Parathyroid adenoma (tissue), 2 donors: ENCODE results near the gene ARL2.

ENCODE experiments used
- H2AFZ ChIP-seq: fragments of 300-600 bp; sonication (generic); one replicate; pipeline ENCODE4 v1.7.0; 2017; ENCODE audit warnings: antibody characterized with exemption, mild to moderate bottlenecking
- H3K27ac ChIP-seq: fragments of 300-600 bp; sonication (generic); one replicate; pipeline ENCODE4 v1.7.0; 2017
- H3K27me3 ChIP-seq: fragments of 300-600 bp; sonication (generic); one replicate; pipeline ENCODE4 v1.7.0; 2017; ENCODE audit warnings: low read length; ENCODE audit not compliant: control insufficient read depth, insufficient read depth
- H3K36me3 ChIP-seq: fragments of 300-600 bp; sonication (generic); one replicate; pipeline ENCODE4 v1.7.0; 2017; ENCODE audit warnings: low read length; ENCODE audit not compliant: control insufficient read depth, insufficient read depth
- H3K4me1 ChIP-seq: fragments of 300-600 bp; sonication (generic); one replicate; pipeline ENCODE4 v1.7.0; 2017; ENCODE audit warnings: control low read depth
- H3K4me2 ChIP-seq: fragments of 300-600 bp; sonication (generic); one replicate; pipeline ENCODE4 v1.7.0; 2017; ENCODE audit warnings: low read length
- H3K4me3 ChIP-seq: fragments of 300-600 bp; sonication (generic); one replicate; pipeline ENCODE4 v1.7.0; 2017; ENCODE audit warnings: low read depth, low read length
- H3K79me2 ChIP-seq: fragments of 300-600 bp; sonication (generic); one replicate; pipeline ENCODE4 v1.7.0; 2017; ENCODE audit warnings: control low read depth
- H3K9ac ChIP-seq: fragments of 300-600 bp; sonication (generic); one replicate; pipeline ENCODE4 v1.7.0; 2017; ENCODE audit warnings: mild to moderate bottlenecking
- H3K9me3 ChIP-seq: fragments of 300-600 bp; sonication (generic); one replicate; pipeline ENCODE4 v1.7.0; 2017; ENCODE audit warnings: low read length; ENCODE audit not compliant: control insufficient read depth
- TF ChIP-seq, protein P1 (sequence below): fragments of 300-600 bp; sonication (generic); IDR thresholded peaks from one replicate; pipeline ENCODE4 v1.7.0; 2017; ENCODE audit warnings: antibody characterized with exemption, mild to moderate bottlenecking
- donor health status: primary hyperparathyroidism.

ARL2 gene

DNA sequence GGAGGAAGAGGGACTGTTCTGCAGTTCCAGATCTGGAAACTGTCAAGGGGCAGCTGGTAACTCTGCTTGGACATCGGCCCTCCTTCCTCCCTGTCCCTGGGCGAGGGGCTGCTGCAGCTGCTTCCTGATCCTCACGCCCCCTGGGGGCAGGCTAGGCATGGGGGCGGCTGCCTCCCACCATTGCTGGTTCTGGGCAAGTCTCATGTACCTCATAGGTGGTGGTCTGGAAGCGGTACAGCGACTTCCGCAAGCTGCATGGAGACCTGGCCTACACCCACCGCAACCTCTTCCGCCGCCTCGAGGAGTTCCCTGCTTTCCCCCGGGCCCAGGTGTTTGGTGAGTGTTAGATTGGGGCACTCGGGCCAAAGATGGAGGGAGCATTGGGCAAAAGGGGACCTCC lies 18.3 kb downstream of the ARL2 start:
- no peak overlapping the region for H2AFZ ChIP-seq
- peaks cover 4% of the 10 kb centered on the region for H3K4me1 ChIP-seq
- H3K36me3 ChIP-seq: no peaks in the 10 kb centered on the region
- H3K79me2 ChIP-seq: no peaks in the 10 kb centered on the region
- H3K27ac ChIP-seq: no peak overlapping the region
- no peaks in the 10 kb centered on the region for H3K9me3 ChIP-seq
- no peaks in the 10 kb centered on the region for H3K27me3 ChIP-seq
- no peak overlapping the region for H3K4me3 ChIP-seq
- H3K4me2 ChIP-seq: no peak overlapping the region
- H3K9ac ChIP-seq: no peak overlapping the region
- TF ChIP-seq, protein P1, sequence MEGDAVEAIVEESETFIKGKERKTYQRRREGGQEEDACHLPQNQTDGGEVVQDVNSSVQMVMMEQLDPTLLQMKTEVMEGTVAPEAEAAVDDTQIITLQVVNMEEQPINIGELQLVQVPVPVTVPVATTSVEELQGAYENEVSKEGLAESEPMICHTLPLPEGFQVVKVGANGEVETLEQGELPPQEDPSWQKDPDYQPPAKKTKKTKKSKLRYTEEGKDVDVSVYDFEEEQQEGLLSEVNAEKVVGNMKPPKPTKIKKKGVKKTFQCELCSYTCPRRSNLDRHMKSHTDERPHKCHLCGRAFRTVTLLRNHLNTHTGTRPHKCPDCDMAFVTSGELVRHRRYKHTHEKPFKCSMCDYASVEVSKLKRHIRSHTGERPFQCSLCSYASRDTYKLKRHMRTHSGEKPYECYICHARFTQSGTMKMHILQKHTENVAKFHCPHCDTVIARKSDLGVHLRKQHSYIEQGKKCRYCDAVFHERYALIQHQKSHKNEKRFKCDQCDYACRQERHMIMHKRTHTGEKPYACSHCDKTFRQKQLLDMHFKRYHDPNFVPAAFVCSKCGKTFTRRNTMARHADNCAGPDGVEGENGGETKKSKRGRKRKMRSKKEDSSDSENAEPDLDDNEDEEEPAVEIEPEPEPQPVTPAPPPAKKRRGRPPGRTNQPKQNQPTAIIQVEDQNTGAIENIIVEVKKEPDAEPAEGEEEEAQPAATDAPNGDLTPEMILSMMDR: no peak

DNA sequence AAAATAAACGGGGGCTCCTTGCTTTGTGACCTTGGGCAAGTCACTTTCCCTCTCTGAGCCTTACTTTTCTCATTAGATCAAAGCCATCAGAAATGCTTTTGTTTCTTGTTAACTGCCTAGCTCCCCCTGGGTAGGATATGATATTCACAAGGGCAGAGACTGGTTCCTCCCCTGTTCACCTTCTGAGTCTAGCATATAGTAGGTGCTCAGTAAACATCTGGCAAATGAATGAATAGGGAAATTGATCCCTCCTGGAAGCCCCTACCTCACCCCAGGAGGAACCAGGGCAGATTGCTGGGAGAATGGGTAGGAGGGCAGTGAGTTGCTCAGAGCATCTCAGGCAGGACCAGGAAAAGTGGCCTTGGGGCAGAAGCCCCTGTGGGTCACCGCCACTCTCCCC lies 20.5 kb downstream of the ARL2 start:
- no peaks in the 10 kb centered on the region for H3K4me1 ChIP-seq
- no peak overlapping the region for H3K4me2 ChIP-seq
- no peak overlapping the region for H2AFZ ChIP-seq
- no peak overlapping the region for H3K4me3 ChIP-seq
- H3K9me3 ChIP-seq: no peaks in the 10 kb centered on the region
- no peaks in the 10 kb centered on the region for H3K27me3 ChIP-seq
- H3K36me3 ChIP-seq: no peaks in the 10 kb centered on the region
- no peaks in the 10 kb centered on the region for H3K79me2 ChIP-seq
- no peak overlapping the region for H3K27ac ChIP-seq
- TF ChIP-seq, protein P1: no peak
- H3K9ac ChIP-seq: no peak overlapping the region

DNA sequence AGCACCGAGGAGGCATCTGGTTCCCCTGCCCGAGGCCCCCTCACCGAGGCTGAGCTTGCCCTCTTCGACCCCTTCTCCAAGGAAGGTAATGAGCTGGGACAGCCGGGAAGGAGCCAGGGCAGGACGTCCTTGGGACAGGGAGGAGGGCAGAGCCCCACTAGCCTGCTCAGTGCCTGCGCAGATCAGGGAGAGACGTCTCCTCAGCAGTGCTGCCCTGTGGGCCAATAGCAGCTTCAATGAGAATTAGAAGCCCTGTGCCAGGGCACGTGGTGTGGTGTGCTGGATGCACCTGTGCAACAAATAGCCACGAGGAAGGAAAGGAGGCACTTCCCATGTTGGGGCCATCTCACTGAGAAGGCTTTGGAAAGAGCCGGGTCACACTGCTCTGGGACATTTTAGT lies 21.6 kb downstream of the ARL2 start:
- TF ChIP-seq, protein P1: no peak

DNA sequence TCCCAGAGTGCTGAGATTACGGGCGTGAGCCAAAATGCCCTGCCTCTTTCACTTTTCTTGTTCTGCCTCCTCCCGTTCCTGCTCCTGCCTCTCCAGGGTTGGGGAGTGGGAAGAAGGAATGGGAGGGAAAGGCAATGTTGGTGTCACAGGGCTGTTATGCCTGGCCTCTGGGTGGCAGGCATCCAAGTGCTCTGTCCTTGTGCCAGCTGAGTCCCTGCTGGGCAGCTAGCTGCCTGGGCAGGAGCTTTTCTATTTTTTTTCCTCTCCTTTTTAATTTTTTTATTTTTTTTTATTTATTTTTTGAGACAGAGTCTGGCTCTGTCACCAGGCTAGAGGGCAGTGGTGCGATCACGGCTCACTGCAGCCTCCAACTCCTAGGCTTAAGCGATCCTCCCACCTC lies 23.0 kb downstream of the ARL2 start:
- Histone ChIP-seq H3K79me2 (no peaks in the 10 kb centered on the region), H3K9me3 (no peaks in the 10 kb centered on the region), H3K4me1 (no peaks in the 10 kb centered on the region), H3K27ac (no peak overlapping the region), H3K36me3 (no peaks in the 10 kb centered on the region), H3K9ac (no peak overlapping the region), H3K27me3 (no peaks in the 10 kb centered on the region), H3K4me2 (no peak overlapping the region), H3K4me3 (no peak overlapping the region), H2AFZ (no peak overlapping the region)
- TF ChIP-seq, protein P1: no peak

More for the DNA sequence above, 21.6 kb downstream of the ARL2 start:
- no peaks in the 10 kb centered on the region for H3K4me1 ChIP-seq
- H3K27ac ChIP-seq: no peak overlapping the region
- no peak overlapping the region for H3K4me2 ChIP-seq
- H3K4me3 ChIP-seq: no peak overlapping the region
- no peak overlapping the region for H2AFZ ChIP-seq
- H3K9me3 ChIP-seq: no peaks in the 10 kb centered on the region
- H3K79me2 ChIP-seq: no peaks in the 10 kb centered on the region
- H3K36me3 ChIP-seq: no peaks in the 10 kb centered on the region
- H3K27me3 ChIP-seq: no peaks in the 10 kb centered on the region
- H3K9ac ChIP-seq: no peak overlapping the region

DNA sequence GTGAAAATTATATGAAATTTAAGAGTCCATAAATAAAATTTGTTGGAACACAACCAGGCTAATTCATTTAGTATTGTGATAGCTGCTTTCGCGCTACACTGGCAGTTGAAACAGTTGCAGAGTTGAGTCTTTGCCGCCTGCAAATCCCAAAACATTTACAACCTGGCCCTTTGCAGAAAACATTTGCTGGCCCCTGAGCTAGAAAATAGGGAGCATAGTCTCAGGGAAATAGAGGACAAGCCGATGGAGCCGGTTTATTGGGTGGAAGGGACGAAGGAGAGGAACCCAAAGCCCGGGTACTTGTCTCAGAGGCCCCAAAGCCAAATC lies 26.5 kb downstream of the ARL2 start:
- Histone ChIP-seq H3K27me3 (no peaks in the 10 kb centered on the region), H3K9ac (no peak overlapping the region), H3K79me2 (no peaks in the 10 kb centered on the region), H3K4me1 (no peaks in the 10 kb centered on the region), H3K4me2 (peak overlapping the region; percentile 72), H3K27ac (peak overlapping the region; percentile 81), H2AFZ (peak overlapping the region; percentile 91), H3K9me3 (no peaks in the 10 kb centered on the region), H3K36me3 (no peaks in the 10 kb centered on the region), H3K4me3 (peak overlapping the region; percentile 63)
- TF ChIP-seq, protein P1: no peak
